Testis (tissue), 2 donors: ENCODE data around the gene RSBN1.

Experiments used
- CTCF ChIP-seq, 3 experiments: fragments of 450-650 bp in 2 of 3; fragments of 200-600 bp in 1 of 3; sonication (generic) in 1 of 3; IDR thresholded peaks; one replicate each; pipeline ENCODE4 v1.5.1; 2016 to 2019; ENCODE audit warnings: antibody characterized with exemption in 3 of 3, mild to moderate bottlenecking in 2 of 3, moderate library complexity in 1 of 3
- POLR2A ChIP-seq: fragments of 450-650 bp; IDR thresholded peaks from one replicate; pipeline ENCODE4 v1.6.1; 2017; ENCODE audit warnings: antibody characterized with exemption, mild to moderate bottlenecking, moderate library complexity

- TF ChIP-seq CTCF (IDR thresholded peaks at IDR 0.05) = no peak
- TF ChIP-seq POLR2A = no peak
Measured at GRCh38 chr1:113782406-113782805, 29.9 kb downstream of the RSBN1 start.
